Smooth muscle cell (in vitro differentiated cells): ENCODE data around the gene ZNF681. TPM values are rescaled to one million over a fixed set of nuclear protein-coding genes. Genes with fewer than 3 reads are reported as not detected.

Experiments
- DNase-seq: peaks from one replicate; lab custom pipeline; 2025; ENCODE audit not compliant: unreplicated experiment; lab: John Stamatoyannopoulos, UW
- H2AFZ ChIP-seq: fragments of 200-600 bp; sonication (generic); 2 replicates; pipeline ENCODE4 v1.6.0; 2016; ENCODE audit warnings: antibody characterized with exemption, low read depth, mild to moderate bottlenecking
- H3F3A ChIP-seq: fragments of 200-600 bp; sonication (generic); 2 replicates; pipeline ENCODE4 v1.6.0; 2017; ENCODE audit warnings: antibody characterized with exemption, low read depth
- H3K27ac ChIP-seq: fragments of 200-600 bp; sonication (generic); 2 replicates; pipeline ENCODE4 v1.5.1; 2016; ENCODE audit warnings: low read depth, mild to moderate bottlenecking
- H3K27me3 ChIP-seq: fragments of 200-600 bp; sonication (generic); 2 replicates; pipeline ENCODE4 v1.6.1; 2016; ENCODE audit warnings: low read depth, mild to moderate bottlenecking
- H3K36me3 ChIP-seq: fragments of 200-600 bp; sonication (generic); 2 replicates; pipeline ENCODE4 v1.5.1; 2016; ENCODE audit warnings: low read depth
- H3K4me1 ChIP-seq: fragments of 200-600 bp; sonication (generic); 2 replicates; pipeline ENCODE4 v1.5.1; 2016; ENCODE audit warnings: low read depth
- H3K4me2 ChIP-seq: fragments of 200-600 bp; sonication (generic); 2 replicates; pipeline ENCODE4 v1.6.0; 2016; ENCODE audit warnings: mild to moderate bottlenecking
- H3K4me3 ChIP-seq: fragments of 200-600 bp; sonication (generic); 2 replicates; pipeline ENCODE4 v1.5.1; 2016; ENCODE audit warnings: mild to moderate bottlenecking
- H3K79me2 ChIP-seq: fragments of 200-600 bp; sonication (generic); 2 replicates; pipeline ENCODE4 v1.6.0; 2016; ENCODE audit warnings: low read depth, mild to moderate bottlenecking
- H3K9ac ChIP-seq: fragments of 200-600 bp; sonication (generic); 2 replicates; pipeline ENCODE4 v1.6.0; 2016; ENCODE audit warnings: low read depth
- H3K9me3 ChIP-seq: fragments of 200-600 bp; sonication (generic); replicated peaks from 2 replicates; pipeline ENCODE4 v1.5.1; 2016; ENCODE audit warnings: low read depth
- H4K20me1 ChIP-seq: fragments of 200-600 bp; sonication (generic); 2 replicates; pipeline ENCODE4 v1.6.0; 2016; ENCODE audit warnings: low read depth
- CTCF ChIP-seq: fragments of 200-600 bp; sonication (generic); IDR thresholded peaks from 2 replicates; pipeline ENCODE4 v1.5.1; 2017; ENCODE audit warnings: borderline replicate concordance, mild to moderate bottlenecking, antibody characterized with exemption; ENCODE audit not compliant: insufficient read depth, poor library complexity, severe bottlenecking
- WGBS: methylation state at CpG from one replicate; pipeline ENCODE4 v1.1.7; 2016; ENCODE audit warnings: low lambda C conversion rate; 5-methylcytosine and 5-hydroxymethylcytosine counted together
- polyA plus RNA-seq: library from polyadenylated mRNA; unstranded; fragments of >200 nt; fragmentation: Nextera tagmentation; extraction: Ambion mirVana; gene quantifications from 2 replicates; pipeline ENCODE4 v1.2.1, GENCODE V29; 2016
- total RNA-seq: library from RNA; depleted of rRNA; stranded (reverse); fragments of >200 nt; gene quantifications from 2 replicates; pipeline ENCODE4 v1.2.3, GENCODE V29; 2014

ZNF681 gene
- total and polyA plus RNA-seq, 2 experiments from 2014 or later, result 0.08 to 14.1 TPM

- Histone ChIP-seq H2AFZ (no peak overlapping the region), H4K20me1 (no peaks in the 10 kb centered on the region), H3F3A (no peaks in the 10 kb centered on the region), H3K4me2 (no peak overlapping the region), H3K4me3 (no peak overlapping the region), H3K36me3 (no peaks in the 10 kb centered on the region), H3K27me3 (no peaks in the 10 kb centered on the region), H3K27ac (no peak overlapping the region), H3K79me2 (peaks cover 5% of the 10 kb centered on the region), H3K4me1 (no peaks in the 10 kb centered on the region), H3K9me3 (no peaks in the 10 kb centered on the region), H3K9ac (no peak overlapping the region)
- no peak for DNase-seq
- WGBS, result 92% methylated on average over 2 of the region's 2 CpGs
- TF ChIP-seq CTCF, result no peak
Measured at GRCh38 chr19:23776507-23777205, 18.0 kb upstream of the ZNF681 start.

- H3F3A ChIP-seq, result no peaks in the 10 kb centered on the region
- no peaks in the 10 kb centered on the region for H3K9me3 ChIP-seq
- no peak overlapping the region for H3K9ac ChIP-seq
- no peak overlapping the region for H3K4me3 ChIP-seq
- no peak overlapping the region for H3K27ac ChIP-seq
- peaks cover 19% of the 10 kb centered on the region for H3K79me2 ChIP-seq
- no peaks in the 10 kb centered on the region for H3K4me1 ChIP-seq
- H4K20me1 ChIP-seq, result no peaks in the 10 kb centered on the region
- H3K4me2 ChIP-seq, result no peak overlapping the region
- no peak for DNase-seq
- TF ChIP-seq CTCF, result no peak
- no peak overlapping the region for H2AFZ ChIP-seq
- H3K36me3 ChIP-seq, result no peaks in the 10 kb centered on the region
- no peaks in the 10 kb centered on the region for H3K27me3 ChIP-seq
Measured at GRCh38 chr19:23774524-23774971, 15.9 kb upstream of the ZNF681 start.

- no peak overlapping the region for H2AFZ ChIP-seq
Measured at GRCh38 chr19:23774106-23774505, 15.4 kb upstream of the ZNF681 start.

More at GRCh38 chr19:23774106-23774505, 15.4 kb upstream of the ZNF681 start:
- no peaks in the 10 kb centered on the region for H3K4me1 ChIP-seq
- no peaks in the 10 kb centered on the region for H3F3A ChIP-seq
- no peak overlapping the region for H3K4me2 ChIP-seq
- no peaks in the 10 kb centered on the region for H3K9me3 ChIP-seq
- H3K9ac ChIP-seq, result no peak overlapping the region
- peaks cover 21% of the 10 kb centered on the region for H3K79me2 ChIP-seq
- H3K27me3 ChIP-seq, result no peaks in the 10 kb centered on the region
- TF ChIP-seq CTCF, result no peak
- no peaks in the 10 kb centered on the region for H4K20me1 ChIP-seq
- H3K36me3 ChIP-seq, result no peaks in the 10 kb centered on the region
- H3K4me3 ChIP-seq, result no peak overlapping the region
- no peak for DNase-seq
- no peak overlapping the region for H3K27ac ChIP-seq
- WGBS, result 70% methylated on average over 4 of the region's 4 CpGs
